CD4-positive, alpha-beta memory T cell (primary cell): ENCODE measurements around the gene NCOR2. TPM values are rescaled to one million over a fixed set of nuclear protein-coding genes. Genes with fewer than 3 reads are reported as not detected.

Source experiments
- CTCF ChIA-PET: fragments of 350-600 bp; sonication (Branson Sonifier 250); formaldehyde crosslinking; loops from one replicate; lab custom pipeline; 2021; ENCODE audit warnings: inconsistent platforms; ENCODE audit not compliant: partially characterized antibody; lab: Charles Lee
- POLR2A ChIA-PET: fragments of 350-600 bp; sonication (Branson Sonifier 250); formaldehyde crosslinking; loops from one replicate; lab custom pipeline; 2021; ENCODE audit not compliant: partially characterized antibody; lab: Charles Lee
- DNase-seq, 5 donors: peaks; one replicate each; pipeline versions ENCODE4 v3.0.0 to v3.0.0-alpha.2; 2020 to 2022; ENCODE audit warnings: mixed read lengths in 1 of 5
- H3K27ac ChIP-seq: one replicate; pipeline ENCODE4 v1.7.0; 2013; ENCODE audit warnings: low read depth, low read length
- H3K27me3 ChIP-seq: 2 replicates; pipeline ENCODE4 v1.7.0; 2013; ENCODE audit warnings: mild to moderate bottlenecking, low read length, moderate library complexity; ENCODE audit not compliant: insufficient read depth
- H3K36me3 ChIP-seq: 2 replicates; pipeline ENCODE4 v1.7.0; 2013; ENCODE audit warnings: mild to moderate bottlenecking, low read length, moderate library complexity; ENCODE audit not compliant: insufficient read depth
- H3K4me1 ChIP-seq: 2 replicates; pipeline ENCODE4 v1.7.0; 2013; ENCODE audit warnings: mild to moderate bottlenecking, low read length, moderate library complexity; ENCODE audit not compliant: insufficient read depth
- H3K4me3 ChIP-seq, 2 donors: one replicate each; pipeline ENCODE4 v1.7.0; 2013; ENCODE audit warnings: low read length in 2 of 2, mild to moderate bottlenecking in 1 of 2
- H3K9me3 ChIP-seq, 2 donors: one replicate each; pipeline ENCODE4 v1.7.0; 2013; ENCODE audit warnings: low read length in 2 of 2, control low read depth in 1 of 2; ENCODE audit not compliant: control insufficient read depth in 1 of 2
- H3K27ac Mint-ChIP-seq, 7 donors: one replicate each; pipeline ENCODE4 v1.8.0; 2020 to 2021; ENCODE audit warnings: mixed read lengths in 7 of 7, mild to moderate bottlenecking in 6 of 7, inconsistent platforms in 3 of 7, moderate library complexity in 3 of 7
- H3K27me3 Mint-ChIP-seq, 2 donors: one replicate each; pipeline ENCODE4 v1.8.0; 2020 to 2021; ENCODE audit warnings: mixed read lengths in 2 of 2
- H3K36me3 Mint-ChIP-seq, 2 donors: one replicate each; pipeline ENCODE4 v1.8.0; 2020 to 2021; ENCODE audit warnings: mixed read lengths in 2 of 2, inconsistent platforms in 1 of 2, mild to moderate bottlenecking in 1 of 2
- H3K4me1 Mint-ChIP-seq, 4 donors: one replicate each; pipeline ENCODE4 v1.8.0; 2020 to 2021; ENCODE audit warnings: mixed read lengths in 4 of 4, mild to moderate bottlenecking in 1 of 4
- H3K4me3 Mint-ChIP-seq, 8 donors: one replicate each; pipeline ENCODE4 v1.8.0; 2020 to 2021; ENCODE audit warnings: mixed read lengths in 8 of 8, mild to moderate bottlenecking in 7 of 8, moderate library complexity in 6 of 8, inconsistent platforms in 3 of 8
- H3K9me3 Mint-ChIP-seq, 8 donors: one replicate each; pipeline ENCODE4 v1.8.0; 2020 to 2021; ENCODE audit warnings: mixed read lengths in 8 of 8, mild to moderate bottlenecking in 5 of 8, inconsistent platforms in 3 of 8, moderate library complexity in 1 of 8
- intact Hi-C: fragments of 100-400 bp; cut with micrococcal nuclease; formaldehyde crosslinking; loops from one replicate; pipeline ENCODE4 v1.15.1; 2023
- polyA plus RNA-seq, 2 donors: library from polyadenylated mRNA; unstranded; fragments of 300-500 nt; fragmentation: Illumina TruSeq; gene quantifications; one replicate each; pipeline ENCODE4 v1.2.3, GENCODE V29; 2021
- total RNA-seq, 2 experiments: library from RNA; stranded (reverse); gene quantifications; one replicate each; pipeline ENCODE4 v1.2.3, GENCODE V29; 2021

Gene NCOR2
- total and polyA plus RNA-seq, 4 experiments from 2014 or later = 0.37 to 105 (median 54.5) TPM

DNA sequence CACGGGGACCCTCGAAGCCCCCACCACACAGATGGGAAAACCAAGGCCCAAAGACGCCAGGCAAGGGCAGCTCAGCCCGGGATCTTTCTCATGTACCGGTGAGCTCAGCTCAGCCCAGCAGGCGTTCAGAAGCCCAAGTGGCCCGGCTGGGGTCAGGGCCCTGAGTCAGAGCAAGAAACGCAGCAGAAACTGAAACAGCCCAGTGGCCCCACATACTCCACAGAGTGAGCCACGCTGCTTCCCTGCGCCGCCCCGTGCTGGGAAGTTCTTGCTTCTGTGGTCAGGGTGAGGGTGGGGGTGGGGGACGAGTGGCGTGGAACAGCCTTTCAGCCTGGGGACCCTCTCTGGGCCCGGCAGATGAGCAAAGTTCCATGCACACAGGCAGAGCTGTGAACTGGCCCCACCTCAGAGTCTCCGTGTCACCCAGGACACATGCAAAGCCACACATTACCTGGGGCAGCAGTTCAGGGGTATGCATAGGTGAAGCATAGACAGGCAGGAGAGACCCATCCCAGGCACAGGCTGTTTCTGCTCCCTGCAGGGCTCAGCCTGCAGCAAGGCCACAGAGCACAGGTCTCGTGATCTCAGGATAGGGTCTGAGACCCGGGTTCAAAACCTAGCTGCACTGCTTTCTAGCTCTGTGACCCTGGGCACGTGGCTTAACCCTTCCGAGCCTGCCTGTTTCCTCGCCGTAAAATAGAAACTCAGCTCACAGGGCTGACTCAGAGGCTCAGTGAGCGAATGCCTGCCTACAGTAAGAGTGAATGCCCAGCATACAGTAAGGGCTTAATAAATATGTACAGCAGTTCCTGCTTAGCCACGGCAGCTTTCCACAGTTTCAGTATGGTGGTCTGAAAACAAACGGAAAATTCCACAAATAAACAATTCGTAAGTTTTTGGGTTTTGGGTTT is 21.6 kb downstream of the NCOR2 start:
- CTCF ChIA-PET = interaction anchor here (0.8 kb wide), 1 partner anchor 9 kb away, joined by 4 read pairs; no protein-coding TSS in a partner anchor
- Mint-ChIP-seq H3K36me3 (peaks cover 0 to 2% of the 10 kb centered on the region in 2 donors), H3K4me1 (peaks cover 16 to 75% (median 57%) of the 10 kb centered on the region in 4 donors), H3K27ac (peak overlapping the region in 6 of 7 donors; percentile 35 to 78 (median 54)), H3K4me3 (peak overlapping the region; percentile 31 to 81 (median 66)), H3K9me3 (no peaks in the 10 kb centered on the region), H3K27me3 (no peaks in the 10 kb centered on the region)
- H3K9me3 ChIP-seq = no peaks in the 10 kb centered on the region
- no peaks in the 10 kb centered on the region for H3K36me3 ChIP-seq
- H3K4me1 ChIP-seq = peaks cover 69% of the 10 kb centered on the region
- POLR2A ChIA-PET = interaction anchor here (1.1 kb wide), 1 partner anchor 9 kb away, joined by 3 read pairs; no protein-coding TSS in a partner anchor
- intact Hi-C loops = no loop called here
- no peak overlapping the region for H3K27ac ChIP-seq
- peak in 2 of 5 donors; percentile 12 to 19 for DNase-seq
- peak overlapping the region in 1 of 2 donors; percentile 8 for H3K4me3 ChIP-seq
- no peaks in the 10 kb centered on the region for H3K27me3 ChIP-seq

DNA sequence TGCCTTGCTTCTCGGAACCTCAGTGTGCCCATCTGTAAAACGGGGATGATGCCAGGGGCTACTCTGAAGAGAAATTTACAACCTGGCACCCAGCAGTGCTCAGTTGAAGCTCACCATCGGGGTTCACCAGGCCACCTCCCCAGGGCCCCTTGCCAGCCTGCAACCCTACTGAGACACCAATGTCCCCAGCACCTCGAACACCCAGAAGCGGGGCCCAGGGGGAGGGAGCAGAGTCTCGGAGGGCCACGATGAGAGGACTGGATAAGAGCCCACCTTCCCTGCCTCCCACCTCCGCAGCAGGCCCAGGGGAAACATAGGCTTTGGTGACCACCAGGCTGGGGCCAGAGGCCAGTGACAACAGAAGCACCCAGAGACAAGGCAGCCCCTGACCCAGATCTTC is 22.4 kb downstream of the NCOR2 start:
- DNase-seq = no peak
- Mint-ChIP-seq H3K9me3 (no peaks in the 10 kb centered on the region), H3K27ac (peak overlapping the region in 4 of 7 donors; percentile 30 to 78 (median 60)), H3K27me3 (no peaks in the 10 kb centered on the region), H3K4me1 (peaks cover 13 to 69% (median 51%) of the 10 kb centered on the region in 4 donors), H3K4me3 (peak overlapping the region in 6 of 8 donors; percentile 9 to 81 (median 60)), H3K36me3 (peaks cover 0 to 2% of the 10 kb centered on the region in 2 donors)
- Histone ChIP-seq H3K36me3 (no peaks in the 10 kb centered on the region), H3K27me3 (no peaks in the 10 kb centered on the region), H3K9me3 (no peaks in the 10 kb centered on the region), H3K27ac (no peak overlapping the region), H3K4me1 (peaks cover 63% of the 10 kb centered on the region), H3K4me3 (no peak overlapping the region)
- POLR2A ChIA-PET = no interaction called here
- CTCF ChIA-PET = interaction anchor here (0.8 kb wide), 1 partner anchor 10 kb away, joined by 4 read pairs; no protein-coding TSS in a partner anchor
- intact Hi-C loops = no loop called here

DNA sequence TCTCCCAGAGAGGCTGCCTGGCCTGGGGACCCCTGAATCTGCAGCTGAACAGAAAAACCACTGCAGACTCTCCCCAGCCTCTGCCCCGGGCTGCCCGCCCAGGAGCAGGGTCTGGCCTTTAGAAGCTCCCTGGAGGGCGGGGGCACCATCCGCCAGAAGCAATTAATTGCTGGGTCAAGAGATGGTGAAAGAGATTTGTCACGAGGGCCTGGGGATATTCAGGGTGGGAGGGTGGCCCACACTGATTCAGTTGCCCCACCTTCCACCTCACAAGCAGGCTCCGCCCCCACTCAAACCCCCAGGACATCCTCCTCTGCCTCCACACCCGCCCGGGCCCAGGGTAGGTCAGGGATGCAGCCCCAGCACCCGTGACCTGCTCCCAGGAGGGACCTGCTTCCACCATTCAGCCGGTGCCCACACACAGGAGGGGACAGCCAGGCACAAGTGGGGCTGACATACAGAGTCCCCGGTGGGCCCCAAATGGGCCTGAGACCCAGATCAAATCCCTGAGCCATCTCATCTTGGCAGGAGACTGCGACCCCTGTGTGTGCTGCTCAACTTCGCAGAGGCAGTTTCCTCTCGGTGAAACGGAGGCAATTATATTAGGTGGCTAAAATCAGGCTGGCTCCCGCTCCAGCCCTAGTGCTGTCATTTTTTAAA is 23.0 kb downstream of the NCOR2 start:
- Mint-ChIP-seq H3K4me1 (peaks cover 16 to 69% (median 53%) of the 10 kb centered on the region in 4 donors), H3K27ac (peak overlapping the region in 6 of 7 donors; percentile 30 to 70 (median 44)), H3K9me3 (no peaks in the 10 kb centered on the region), H3K27me3 (no peaks in the 10 kb centered on the region), H3K36me3 (peaks cover 0 to 2% of the 10 kb centered on the region in 2 donors), H3K4me3 (peak overlapping the region in 3 of 8 donors; percentile 20 to 81 (median 66))
- Histone ChIP-seq H3K9me3 (no peaks in the 10 kb centered on the region), H3K4me1 (peaks cover 63% of the 10 kb centered on the region), H3K36me3 (no peaks in the 10 kb centered on the region), H3K27ac (no peak overlapping the region), H3K27me3 (no peaks in the 10 kb centered on the region), H3K4me3 (no peak overlapping the region)
- no peak for DNase-seq
- ChIA-PET CTCF (interaction anchor here (1.0 kb wide), 1 partner anchor 227 kb away, joined by 3 read pairs; no protein-coding TSS in a partner anchor), POLR2A (no interaction called here)
- intact Hi-C loops = no loop called here

DNA sequence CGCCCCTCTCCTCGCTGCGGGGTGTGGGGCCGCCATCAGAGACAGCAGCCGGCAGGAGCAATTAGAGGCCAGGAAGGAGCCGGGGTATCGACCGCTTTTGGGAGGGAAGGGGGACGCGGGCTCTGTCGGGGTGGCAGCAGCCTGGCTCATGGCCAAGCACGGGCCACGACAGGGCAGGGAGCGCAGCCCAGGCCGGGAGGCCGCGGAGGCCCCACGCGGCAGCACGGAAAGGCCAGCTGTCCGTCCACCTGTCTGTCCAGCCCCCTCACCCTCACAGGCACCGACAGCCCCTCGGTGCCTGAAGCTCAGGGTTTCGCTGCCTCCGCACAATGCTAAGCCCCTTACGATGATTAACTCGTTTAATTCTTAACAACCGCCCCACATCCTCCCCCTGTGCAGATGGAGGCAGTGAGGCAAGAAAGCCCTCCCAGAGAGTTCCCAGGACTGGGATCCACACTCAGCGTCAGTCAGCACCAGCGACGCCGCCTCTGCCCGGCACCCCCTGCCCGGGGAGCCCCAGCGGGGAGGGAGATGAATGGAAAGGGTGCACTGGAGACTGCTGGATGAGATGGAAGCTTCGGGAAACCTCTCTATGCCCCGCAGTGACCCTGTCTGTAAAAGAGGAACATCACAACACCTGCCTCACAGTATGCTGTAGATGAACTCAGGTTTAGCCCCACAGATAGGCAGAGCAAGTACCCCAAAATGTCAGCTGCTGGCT is 23.7 kb downstream of the NCOR2 start:
- ChIA-PET POLR2A (no interaction called here), CTCF (interaction anchor here (1.0 kb wide), 1 partner anchor 228 kb away, joined by 3 read pairs; no protein-coding TSS in a partner anchor)
- no peak for DNase-seq
- Histone ChIP-seq H3K9me3 (no peaks in the 10 kb centered on the region), H3K4me1 (peaks cover 62% of the 10 kb centered on the region), H3K36me3 (no peaks in the 10 kb centered on the region), H3K4me3 (no peak overlapping the region), H3K27ac (no peak overlapping the region), H3K27me3 (no peaks in the 10 kb centered on the region)
- no peaks in the 10 kb centered on the region for H3K27me3 Mint-ChIP-seq
- H3K9me3 Mint-ChIP-seq = no peaks in the 10 kb centered on the region
- H3K27ac Mint-ChIP-seq = peak overlapping the region in 6 of 7 donors; percentile 57 to 84 (median 78)
- H3K36me3 Mint-ChIP-seq = peaks cover 0 to under 1% of the 10 kb centered on the region in 2 donors
- H3K4me3 Mint-ChIP-seq = peak overlapping the region in 2 of 8 donors; percentile 10 to 54
- H3K4me1 Mint-ChIP-seq = peaks cover 17 to 69% (median 53%) of the 10 kb centered on the region in 4 donors
- intact Hi-C loops = no loop called here

DNA sequence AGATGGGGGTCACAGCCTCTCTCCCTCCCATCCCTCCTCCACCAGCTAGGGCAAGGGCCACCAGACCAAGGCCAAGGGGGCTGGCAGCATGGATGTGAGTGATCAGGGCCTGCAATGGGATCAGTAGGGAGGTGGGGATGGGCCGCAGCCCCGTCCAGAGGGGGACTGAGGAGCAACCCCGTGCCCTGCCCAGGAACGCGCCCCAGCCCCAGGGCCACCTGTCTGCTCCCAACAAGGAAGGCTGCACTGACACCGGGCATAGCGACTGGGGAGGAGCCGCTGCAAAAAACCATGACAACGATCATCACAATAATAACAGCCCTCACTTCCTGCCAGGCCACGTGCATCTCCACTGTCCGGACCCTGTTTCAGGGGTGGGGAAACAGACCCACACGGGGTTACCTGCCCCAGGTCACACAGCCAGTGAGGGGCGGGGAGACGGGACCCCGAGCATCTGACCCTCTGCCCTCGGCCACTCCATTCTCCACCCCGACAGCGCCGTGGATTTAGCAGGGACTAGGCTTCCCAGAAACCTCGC is 24.3 kb downstream of the NCOR2 start:
- H3K36me3 ChIP-seq = no peaks in the 10 kb centered on the region
- no peak overlapping the region for H3K4me3 ChIP-seq
- no peak overlapping the region for H3K27ac ChIP-seq
- H3K27me3 ChIP-seq = no peaks in the 10 kb centered on the region
- ChIA-PET CTCF (no interaction called here), POLR2A (no interaction called here)
- peak overlapping the region; percentile 29 to 84 (median 59) for H3K27ac Mint-ChIP-seq
- peak in 4 of 5 donors; percentile 43 to 62 (median 46) for DNase-seq
- peaks cover 21 to 72% (median 57%) of the 10 kb centered on the region in 4 donors for H3K4me1 Mint-ChIP-seq
- peaks cover 62% of the 10 kb centered on the region for H3K4me1 ChIP-seq
- no peaks in the 10 kb centered on the region for H3K9me3 ChIP-seq
- H3K36me3 Mint-ChIP-seq = no peaks in the 10 kb centered on the region
- no peaks in the 10 kb centered on the region for H3K27me3 Mint-ChIP-seq
- intact Hi-C loops = no loop called here
- peak overlapping the region in 2 of 8 donors; percentile 30 to 54 for H3K4me3 Mint-ChIP-seq
- H3K9me3 Mint-ChIP-seq = no peaks in the 10 kb centered on the region

DNA sequence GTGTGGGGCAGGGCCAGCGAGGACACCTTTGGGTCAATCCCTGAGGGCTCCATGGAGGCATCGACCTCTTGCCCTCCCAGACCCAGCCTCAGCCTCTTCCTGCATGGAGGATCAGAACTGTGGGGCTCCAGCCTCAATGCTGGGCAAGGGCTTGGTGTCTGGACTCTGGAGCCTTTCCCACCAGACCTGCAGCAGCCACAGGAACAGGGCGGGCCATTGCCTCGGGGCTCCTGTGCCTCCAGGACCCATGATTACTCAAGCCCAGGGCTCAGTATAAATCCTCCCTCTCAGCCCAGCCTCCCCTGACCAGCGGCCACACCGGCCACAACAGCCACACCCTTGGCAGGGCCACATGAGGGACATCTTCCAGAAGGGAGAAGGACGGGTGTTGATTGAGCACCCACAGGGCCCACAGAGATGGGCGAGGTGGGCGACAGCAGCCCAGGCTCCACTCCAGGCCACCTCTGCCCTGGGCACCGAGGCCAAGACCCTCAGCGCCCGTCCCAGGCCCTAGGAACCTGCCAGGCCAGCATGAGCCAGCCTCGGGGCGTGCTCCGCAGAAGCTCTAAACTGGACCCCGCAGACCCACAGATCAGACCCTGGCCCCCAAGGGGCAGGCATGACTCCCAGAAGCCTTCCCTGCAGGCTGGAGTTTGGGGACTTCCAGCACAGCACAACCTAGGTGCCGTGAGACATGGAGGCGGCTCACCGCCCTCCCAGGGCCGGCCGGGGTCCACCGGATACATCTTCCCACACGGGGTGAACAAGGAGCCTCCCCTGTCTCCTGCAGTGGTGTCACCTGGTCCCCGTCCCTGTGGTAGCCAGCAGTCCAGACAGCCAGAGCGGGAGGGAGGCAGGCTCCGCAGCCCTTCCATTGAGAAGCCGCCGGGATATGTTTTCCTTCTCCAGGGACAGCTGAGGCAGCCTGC is 25.1 kb downstream of the NCOR2 start:
- peaks cover 24 to 76% (median 53%) of the 10 kb centered on the region in 4 donors for H3K4me1 Mint-ChIP-seq
- CTCF ChIA-PET = no interaction called here
- H3K4me1 ChIP-seq = peaks cover 62% of the 10 kb centered on the region

More for the DNA sequence above, 25.1 kb downstream of the NCOR2 start:
- no peak overlapping the region for H3K4me3 ChIP-seq
- intact Hi-C loops = no loop called here
- H3K9me3 ChIP-seq = no peaks in the 10 kb centered on the region
- H3K27ac Mint-ChIP-seq = peak overlapping the region in 3 of 7 donors; percentile 52 to 64 (median 54)
- no peaks in the 10 kb centered on the region for H3K9me3 Mint-ChIP-seq
- no peaks in the 10 kb centered on the region for H3K27me3 ChIP-seq
- no peaks in the 10 kb centered on the region for H3K27me3 Mint-ChIP-seq
- POLR2A ChIA-PET = interaction anchor here (1.2 kb wide), 1 partner anchor 9 kb away, joined by 3 read pairs; no protein-coding TSS in a partner anchor
- no peak overlapping the region for H3K27ac ChIP-seq
- no peak overlapping the region for H3K4me3 Mint-ChIP-seq
- no peaks in the 10 kb centered on the region for H3K36me3 ChIP-seq
- no peak for DNase-seq
- H3K36me3 Mint-ChIP-seq = no peaks in the 10 kb centered on the region
